ENCODE data around the gene PPP2R5C. TPM values are rescaled to one million over a fixed set of nuclear protein-coding genes. Genes with fewer than 3 reads are reported as not detected.

Gene PPP2R5C
- total and polyA plus RNA-seq, 8 donors, result 41.6 to 76.1 (median 55.9) TPM

DNA sequence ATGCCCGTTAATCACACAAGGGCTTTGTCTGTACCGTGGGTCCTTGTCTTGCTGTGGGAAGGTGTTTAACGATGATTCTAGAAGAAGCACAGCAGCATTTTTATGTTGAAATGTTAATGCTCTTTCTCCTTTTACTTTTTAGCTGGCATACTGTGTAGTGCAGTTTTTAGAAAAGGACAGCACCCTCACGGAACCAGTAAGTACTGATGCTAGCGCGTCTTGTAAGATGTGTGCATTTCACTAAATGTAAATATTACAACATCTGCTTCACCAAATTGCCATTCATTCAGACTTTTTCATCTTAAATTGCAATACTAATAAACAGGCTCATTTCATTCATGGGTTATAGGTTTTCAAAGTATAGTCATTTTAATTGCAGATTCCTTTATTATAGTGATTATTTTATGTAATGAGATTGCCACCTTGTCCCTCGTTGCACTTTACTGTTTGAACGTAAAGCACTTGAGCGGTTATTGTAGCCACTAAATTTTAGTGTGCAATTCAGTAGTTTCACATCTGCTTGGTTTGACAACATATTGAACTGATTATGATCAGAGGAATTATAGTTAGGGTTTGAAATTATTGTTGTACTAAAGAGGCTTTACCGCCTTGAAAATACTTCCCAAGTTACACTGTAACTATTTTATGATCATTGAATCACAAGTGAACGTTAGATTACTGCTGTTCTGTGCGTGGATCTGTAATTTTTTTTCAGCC is 133.0 kb downstream of the PPP2R5C start:
- no peak for TF ChIP-seq CTCF (IDR thresholded peaks at IDR 0.05)

GRCh38 chr14:101895256-101895655 is 133.7 kb downstream of the PPP2R5C start:
- ATAC-seq (no peak), DNase-seq (no peak), FAIRE-seq (no peak)
- intact Hi-C loops (cut with DNase I), result loop anchor here in 1 of 3 donors (10.0 kb wide), 1 partner anchor 120 kb away; no protein-coding TSS in a partner anchor
- H3K9me3 ChIP-seq, result no peaks in the 10 kb centered on the region
- H3K27me3 ChIP-seq, result no peaks in the 10 kb centered on the region
- no peaks in the 10 kb centered on the region for H3K4me1 ChIP-seq
- H3K36me3 ChIP-seq, result peaks cover 0 to 17% (median 0%) of the 10 kb centered on the region in 3 donors
- TF ChIP-seq CTCF (IDR thresholded peaks at IDR 0.05), result no peak
- no peak overlapping the region for H3K27ac ChIP-seq
- WGBS, 2 donors, result 92 to 93% methylated on average over 9 of the region's 9 CpGs
- H3K4me3 ChIP-seq, result no peak overlapping the region

More for the DNA sequence above, 133.0 kb downstream of the PPP2R5C start:
- intact Hi-C loops (cut with DNase I), result loop anchor here in 1 of 3 donors (10.0 kb wide), 1 partner anchor 120 kb away; no protein-coding TSS in a partner anchor
- no peak overlapping the region for H3K27ac ChIP-seq
- FAIRE-seq (peak; percentile 26), ATAC-seq (no peak), DNase-seq (no peak)
- peaks cover 0 to 12% (median 0%) of the 10 kb centered on the region in 3 donors for H3K36me3 ChIP-seq
- H3K27me3 ChIP-seq, result no peaks in the 10 kb centered on the region
- WGBS, 2 donors, result 90 to 91% methylated on average over 12 of the region's 12 CpGs
- no peak overlapping the region for H3K4me3 ChIP-seq
- H3K9me3 ChIP-seq, result no peaks in the 10 kb centered on the region
- no peaks in the 10 kb centered on the region for H3K4me1 ChIP-seq

DNA sequence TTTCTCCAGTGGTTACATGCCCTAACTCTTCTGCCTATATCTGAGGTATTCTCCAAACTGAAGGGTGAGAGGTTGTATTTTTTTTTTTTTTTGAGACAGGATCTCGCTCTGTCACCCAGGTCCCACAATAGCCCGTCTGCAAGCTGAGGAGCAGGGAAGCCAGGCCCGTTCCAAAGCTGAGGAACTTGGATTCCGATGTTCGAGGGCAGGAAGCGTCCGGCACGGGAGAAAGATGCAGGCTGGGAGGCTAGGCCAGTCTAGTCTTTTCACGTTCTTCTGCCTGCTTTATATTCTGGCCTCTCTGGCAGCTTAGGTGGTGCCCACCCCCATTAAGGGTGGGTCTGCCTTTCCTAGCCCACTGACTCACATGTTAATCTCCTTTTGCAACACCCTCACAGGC is 135.8 kb downstream of the PPP2R5C start:
- WGBS, 2 donors, result 97% methylated on average over 9 of the region's 9 CpGs
- ATAC-seq (no peak), FAIRE-seq (no peak), DNase-seq (no peak)
- H3K4me1 ChIP-seq, result no peaks in the 10 kb centered on the region
- H3K4me3 ChIP-seq, result no peak overlapping the region
- peaks cover 0 to 36% (median 8%) of the 10 kb centered on the region in 3 donors for H3K36me3 ChIP-seq
- H3K9me3 ChIP-seq, result no peaks in the 10 kb centered on the region
- TF ChIP-seq CTCF (IDR thresholded peaks at IDR 0.05), result no peak
- no peaks in the 10 kb centered on the region for H3K27me3 ChIP-seq
- no peak overlapping the region for H3K27ac ChIP-seq
- intact Hi-C loops (cut with DNase I), result loop anchor here in 1 of 3 donors (10.0 kb wide), 1 partner anchor 123 kb away; no protein-coding TSS in a partner anchor

DNA sequence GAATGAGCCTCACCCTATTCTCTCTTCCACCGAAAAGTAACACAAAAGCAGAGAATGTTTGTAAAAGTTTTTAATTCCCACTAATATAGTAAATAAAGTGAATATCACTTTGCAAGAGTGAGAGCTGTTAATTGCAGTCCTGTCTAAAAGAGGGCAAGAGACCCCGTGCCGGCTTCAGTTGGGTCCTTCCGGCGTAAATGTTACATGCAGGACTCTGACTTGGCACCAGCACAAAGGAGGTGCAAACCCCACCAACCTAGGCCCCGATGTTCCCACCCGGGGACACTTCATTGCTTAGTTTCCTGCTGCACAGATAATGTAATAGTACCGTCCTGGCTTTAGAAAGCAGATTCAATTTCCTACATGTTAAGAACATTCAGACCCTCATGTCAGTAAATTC is 136.9 kb downstream of the PPP2R5C start:
- H3K36me3 ChIP-seq, result peaks cover 0 to 47% (median 12%) of the 10 kb centered on the region in 3 donors
- no peaks in the 10 kb centered on the region for H3K4me1 ChIP-seq
- intact Hi-C loops (cut with DNase I), result loop anchor here in 1 of 3 donors (10.0 kb wide), 1 partner anchor 124 kb away; no protein-coding TSS in a partner anchor
- no peak for DNase-seq
- no peaks in the 10 kb centered on the region for H3K27me3 ChIP-seq
- H3K4me3 ChIP-seq, result no peak overlapping the region
- no peak for FAIRE-seq
- TF ChIP-seq CTCF (IDR thresholded peaks at IDR 0.05), result no peak
- no peak for ATAC-seq
- no peaks in the 10 kb centered on the region for H3K9me3 ChIP-seq
- no peak overlapping the region for H3K27ac ChIP-seq
- 94 to 98% methylated on average over 8 of the region's 8 CpGs for WGBS, 2 donors

DNA sequence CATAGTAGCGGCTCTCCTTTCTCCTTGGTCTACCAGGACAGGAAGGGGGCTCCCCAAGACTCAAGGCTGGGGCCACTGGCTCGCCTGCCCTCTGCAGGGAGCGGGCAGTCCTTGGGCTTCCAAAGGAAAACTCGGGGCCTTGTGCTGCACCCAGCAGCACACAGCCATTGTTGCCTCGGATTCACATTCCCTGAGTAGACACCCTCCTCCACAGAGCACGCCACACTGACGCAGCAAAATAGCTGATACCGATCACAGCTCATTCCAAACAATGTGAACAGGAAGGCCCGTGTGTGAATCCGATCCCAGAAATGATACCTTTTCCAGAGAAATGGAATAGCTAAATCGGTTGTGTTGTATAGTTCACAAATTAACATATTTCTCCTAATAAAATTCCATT is 137.8 kb downstream of the PPP2R5C start:
- no peak for ATAC-seq
- intact Hi-C loops (cut with DNase I), result loop anchor here in 1 of 3 donors (10.0 kb wide), 1 partner anchor 124 kb away; no protein-coding TSS in a partner anchor
- no peak for DNase-seq
- Histone ChIP-seq H3K9me3 (no peaks in the 10 kb centered on the region), H3K4me1 (no peaks in the 10 kb centered on the region), H3K36me3 (peaks cover 1 to 49% (median 14%) of the 10 kb centered on the region in 3 donors), H3K27me3 (no peaks in the 10 kb centered on the region), H3K4me3 (no peak overlapping the region), H3K27ac (no peak overlapping the region)
- FAIRE-seq, result no peak
- no peak for TF ChIP-seq CTCF (IDR thresholded peaks at IDR 0.05)
- WGBS, 2 donors, result 94 to 95% methylated on average over 11 of the region's 11 CpGs

All from pancreas (tissue), 10 donors.